ENCODE data around the gene LRRC8A. TPM values are rescaled to one million over a fixed set of nuclear protein-coding genes. Genes with fewer than 3 reads are reported as not detected.
A peak's percentile ranks its signal among the peaks of the same experiment; 100 is the strongest.
"Not testable (repeated sequence)": the region's sequence is repeated elsewhere in the genome, so short reads cannot be mapped to it uniquely, and the experiment has no call there.

Gene LRRC8A
- total RNA-seq, 1 donor from 2014 or later = 38.2 TPM

GRCh38 chr9:128863647-128864046 is 18.3 kb upstream of the LRRC8A start:
- Mint-ChIP-seq H3K27ac (no peak overlapping the region), H3K4me1 (ENCODE audit: unreplicated experiment) (peaks cover 5% of the 10 kb centered on the region), H3K9me3 (no peaks in the 10 kb centered on the region), H3K4me3 (no peak overlapping the region), H3K36me3 (no peaks in the 10 kb centered on the region), H3K27me3 (no peaks in the 10 kb centered on the region)
- DNase-seq (ENCODE audit: extremely low spot score, unreplicated experiment) = peak; percentile 84
- TF ChIP-seq, protein P1, sequence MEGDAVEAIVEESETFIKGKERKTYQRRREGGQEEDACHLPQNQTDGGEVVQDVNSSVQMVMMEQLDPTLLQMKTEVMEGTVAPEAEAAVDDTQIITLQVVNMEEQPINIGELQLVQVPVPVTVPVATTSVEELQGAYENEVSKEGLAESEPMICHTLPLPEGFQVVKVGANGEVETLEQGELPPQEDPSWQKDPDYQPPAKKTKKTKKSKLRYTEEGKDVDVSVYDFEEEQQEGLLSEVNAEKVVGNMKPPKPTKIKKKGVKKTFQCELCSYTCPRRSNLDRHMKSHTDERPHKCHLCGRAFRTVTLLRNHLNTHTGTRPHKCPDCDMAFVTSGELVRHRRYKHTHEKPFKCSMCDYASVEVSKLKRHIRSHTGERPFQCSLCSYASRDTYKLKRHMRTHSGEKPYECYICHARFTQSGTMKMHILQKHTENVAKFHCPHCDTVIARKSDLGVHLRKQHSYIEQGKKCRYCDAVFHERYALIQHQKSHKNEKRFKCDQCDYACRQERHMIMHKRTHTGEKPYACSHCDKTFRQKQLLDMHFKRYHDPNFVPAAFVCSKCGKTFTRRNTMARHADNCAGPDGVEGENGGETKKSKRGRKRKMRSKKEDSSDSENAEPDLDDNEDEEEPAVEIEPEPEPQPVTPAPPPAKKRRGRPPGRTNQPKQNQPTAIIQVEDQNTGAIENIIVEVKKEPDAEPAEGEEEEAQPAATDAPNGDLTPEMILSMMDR (conservative IDR thresholded peaks at IDR 0.05) = peak; percentile 96

- Mint-ChIP-seq H3K27ac (no peak overlapping the region), H3K9me3 (no peaks in the 10 kb centered on the region)
Measured at GRCh38 chr9:128870128-128870940, 11.6 kb upstream of the LRRC8A start.

DNA sequence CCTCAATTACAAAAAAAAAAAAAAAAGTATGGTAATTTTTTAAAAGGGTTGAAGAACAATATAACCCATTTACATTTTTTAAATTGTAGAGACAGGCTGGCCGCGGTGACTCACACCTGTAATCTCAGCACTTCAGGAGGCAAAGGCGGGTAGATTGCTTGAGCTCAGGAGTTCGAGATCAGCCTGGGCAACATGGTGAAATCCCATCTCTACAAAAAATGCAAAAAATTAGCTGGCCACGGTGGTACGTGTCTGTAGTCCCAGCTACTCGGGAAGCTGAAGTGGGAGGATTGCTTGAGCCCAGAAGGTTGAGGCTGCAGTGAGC is 11.0 kb upstream of the LRRC8A start:
- not testable (repeated sequence) for H3K27ac Mint-ChIP-seq; DNase-seq (ENCODE audit: extremely low spot score, unreplicated experiment); H3K9me3 Mint-ChIP-seq; H3K4me3 Mint-ChIP-seq; H3K4me1 Mint-ChIP-seq (ENCODE audit: unreplicated experiment); H3K36me3 Mint-ChIP-seq; H3K27me3 Mint-ChIP-seq

More at GRCh38 chr9:128870128-128870940, 11.6 kb upstream of the LRRC8A start:
- Mint-ChIP-seq H3K4me3 (no peak overlapping the region), H3K4me1 (ENCODE audit: unreplicated experiment) (no peaks in the 10 kb centered on the region), H3K27me3 (no peaks in the 10 kb centered on the region), H3K36me3 (no peaks in the 10 kb centered on the region)
- TF ChIP-seq, protein P1 (conservative IDR thresholded peaks at IDR 0.05) = no peak
- no peak for DNase-seq (ENCODE audit: extremely low spot score, unreplicated experiment)

DNA sequence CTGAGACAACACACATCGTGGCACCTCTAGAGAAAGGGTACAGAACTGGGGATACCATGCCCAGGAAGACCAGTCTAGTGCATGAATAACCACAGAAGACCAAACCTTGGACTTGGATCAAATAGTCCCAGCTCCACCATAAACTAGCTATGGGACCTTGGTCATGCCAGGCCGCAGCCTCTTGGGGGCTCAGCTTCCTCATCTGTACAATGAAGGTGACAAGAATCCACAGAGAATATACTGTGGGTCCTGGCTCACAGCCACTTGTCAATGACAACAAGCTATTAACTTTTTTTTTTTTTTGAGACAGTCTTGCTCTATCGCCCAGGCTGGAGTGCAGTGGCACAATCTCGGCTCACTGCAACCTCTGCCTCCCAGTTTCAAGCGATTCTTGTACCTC is 4.1 kb upstream of the LRRC8A start:
- Mint-ChIP-seq H3K4me1 (ENCODE audit: unreplicated experiment) (peaks cover 5% of the 10 kb centered on the region), H3K27ac (no peak overlapping the region), H3K9me3 (no peaks in the 10 kb centered on the region), H3K27me3 (no peaks in the 10 kb centered on the region), H3K36me3 (no peaks in the 10 kb centered on the region), H3K4me3 (no peak overlapping the region)
- no peak for DNase-seq (ENCODE audit: extremely low spot score, unreplicated experiment)
- TF ChIP-seq, protein P1 (conservative IDR thresholded peaks at IDR 0.05) = no peak

GRCh38 chr9:128882677-128883603 is 1.0 kb downstream of the LRRC8A start:
- H3K27me3 Mint-ChIP-seq = no peaks in the 10 kb centered on the region
- no peak for DNase-seq (ENCODE audit: extremely low spot score, unreplicated experiment)
- peaks cover 22% of the 10 kb centered on the region for H3K4me1 Mint-ChIP-seq (ENCODE audit: unreplicated experiment)
- no peaks in the 10 kb centered on the region for H3K9me3 Mint-ChIP-seq
- peaks cover 4% of the 10 kb centered on the region for H3K36me3 Mint-ChIP-seq
- H3K27ac Mint-ChIP-seq = peak overlapping the region; percentile 93
- peak overlapping the region; percentile 98 for H3K4me3 Mint-ChIP-seq
- TF ChIP-seq, protein P1 (conservative IDR thresholded peaks at IDR 0.05) = no peak

GRCh38 chr9:128884164-128884563 is 2.2 kb downstream of the LRRC8A start:
- H3K27me3 Mint-ChIP-seq = no peaks in the 10 kb centered on the region
- TF ChIP-seq, protein P1 (conservative IDR thresholded peaks at IDR 0.05) = no peak
- H3K9me3 Mint-ChIP-seq = no peaks in the 10 kb centered on the region
- H3K36me3 Mint-ChIP-seq = peaks cover 9% of the 10 kb centered on the region
- H3K27ac Mint-ChIP-seq = no peak overlapping the region
- peaks cover 26% of the 10 kb centered on the region for H3K4me1 Mint-ChIP-seq (ENCODE audit: unreplicated experiment)
- no peak for DNase-seq (ENCODE audit: extremely low spot score, unreplicated experiment)
- H3K4me3 Mint-ChIP-seq = peak overlapping the region; percentile 74
